Measurements from ENCODE around the gene HRG. TPM values are rescaled to one million over a fixed set of nuclear protein-coding genes. Genes with fewer than 3 reads are reported as not detected.

Gene HRG
- total RNA-seq, 1 donor from 2014 or later: not detected

DNA sequence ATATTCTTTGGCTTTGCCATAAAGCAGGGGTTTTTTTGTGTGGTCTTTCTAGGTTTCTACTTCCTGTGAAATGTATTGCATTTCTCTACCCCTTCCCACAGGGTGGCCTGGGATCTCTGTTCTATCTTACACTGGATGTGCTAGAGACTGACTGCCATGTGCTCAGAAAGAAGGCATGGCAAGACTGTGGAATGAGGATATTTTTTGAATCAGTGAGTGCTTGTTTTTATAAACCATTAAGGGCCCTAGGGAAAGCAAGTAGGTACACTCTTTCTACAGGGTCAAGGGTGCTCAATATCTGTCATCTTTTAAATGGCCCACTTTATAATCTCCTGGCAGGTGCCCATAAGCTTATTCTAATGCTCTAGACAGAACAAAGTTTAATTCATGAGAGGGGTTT lies 24.9 kb upstream of the HRG start:
- TF ChIP-seq CTCF (IDR thresholded peaks at IDR 0.05): no peak
- intact Hi-C loops (cut with DNase I): no loop called here
- H3K4me1 ChIP-seq: peaks cover 3% of the 10 kb centered on the region
- H3K36me3 ChIP-seq: no peaks in the 10 kb centered on the region
- DNase-seq (no peak), ATAC-seq (peak; percentile 55)
- H3K9me3 ChIP-seq: no peaks in the 10 kb centered on the region
- H3K27me3 ChIP-seq: peaks cover 42% of the 10 kb centered on the region
- H3K4me3 ChIP-seq: no peak overlapping the region
- H3K27ac ChIP-seq: no peak overlapping the region

DNA sequence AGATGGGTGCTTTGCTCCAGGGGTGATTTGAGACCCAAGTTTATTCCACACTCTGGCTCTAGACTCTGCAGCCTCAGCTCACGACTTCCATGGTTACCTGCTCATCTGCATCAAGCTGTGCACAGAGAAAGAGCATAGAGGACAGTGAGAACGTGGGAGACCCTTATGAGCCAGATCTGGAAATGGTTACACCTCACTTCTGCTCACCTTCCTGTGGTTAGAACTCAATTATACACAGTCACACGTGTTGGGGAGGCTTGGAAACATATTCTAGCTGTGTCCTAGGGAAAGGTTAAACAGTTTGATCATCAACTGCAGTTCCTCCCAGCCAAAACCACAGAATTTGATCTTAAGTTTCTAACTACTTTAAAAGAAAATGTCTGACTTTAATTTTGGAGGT lies 23.8 kb upstream of the HRG start:
- ATAC-seq: no peak
- no peaks in the 10 kb centered on the region for H3K36me3 ChIP-seq
- H3K27ac ChIP-seq: no peak overlapping the region
- H3K4me3 ChIP-seq: no peak overlapping the region
- H3K9me3 ChIP-seq: no peaks in the 10 kb centered on the region
- TF ChIP-seq CTCF (IDR thresholded peaks at IDR 0.05): no peak
- intact Hi-C loops (cut with DNase I): no loop called here
- H3K4me1 ChIP-seq: peaks cover 3% of the 10 kb centered on the region
- H3K27me3 ChIP-seq: peaks cover 42% of the 10 kb centered on the region
- no peak for DNase-seq

DNA sequence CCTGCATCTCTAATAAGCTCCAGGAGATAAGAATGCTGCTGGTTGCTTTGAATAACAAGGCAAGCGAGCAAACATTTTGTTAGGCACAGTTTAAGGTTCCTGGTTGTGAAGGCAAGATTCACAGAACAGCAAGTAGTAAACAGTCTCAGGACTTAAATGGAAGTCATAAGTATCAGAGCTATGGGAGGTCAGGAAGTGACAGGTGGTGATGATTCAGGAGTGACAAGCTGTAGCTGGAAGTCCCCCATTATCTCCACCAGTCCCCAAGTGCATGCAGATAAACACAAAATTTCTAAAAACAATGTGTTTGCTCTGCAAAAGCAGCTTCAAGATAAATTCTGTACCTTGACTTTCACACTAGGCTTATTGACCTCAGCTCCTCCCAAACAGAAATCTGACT lies 22.3 kb upstream of the HRG start:
- Histone ChIP-seq H3K9me3 (no peaks in the 10 kb centered on the region), H3K36me3 (no peaks in the 10 kb centered on the region), H3K4me3 (no peak overlapping the region), H3K27ac (no peak overlapping the region), H3K27me3 (peaks cover 40% of the 10 kb centered on the region), H3K4me1 (peaks cover 3% of the 10 kb centered on the region)
- ATAC-seq: no peak
- no peak for DNase-seq
- intact Hi-C loops (cut with DNase I): no loop called here
- TF ChIP-seq CTCF (IDR thresholded peaks at IDR 0.05): no peak

DNA sequence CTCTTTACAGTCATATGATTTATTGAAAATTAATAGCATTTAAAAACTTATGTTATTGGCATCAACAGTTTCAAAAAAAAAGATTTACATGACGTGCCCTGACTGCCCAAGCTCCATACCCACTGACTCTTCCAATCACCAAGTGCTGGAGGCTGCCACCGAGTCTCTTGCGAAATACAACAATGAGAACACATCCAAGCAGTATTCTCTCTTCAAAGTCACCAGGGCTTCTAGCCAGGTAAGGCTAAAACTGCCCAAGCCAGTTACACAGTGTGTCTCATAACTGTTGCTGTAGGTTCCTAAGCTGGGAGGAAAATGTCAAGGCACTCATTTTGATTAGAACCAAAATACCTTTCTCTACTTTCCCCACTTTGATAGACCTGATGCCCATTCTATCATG lies 21.1 kb upstream of the HRG start:
- Histone ChIP-seq H3K27me3 (peaks cover 33% of the 10 kb centered on the region), H3K4me1 (peaks cover 3% of the 10 kb centered on the region), H3K36me3 (no peaks in the 10 kb centered on the region), H3K9me3 (no peaks in the 10 kb centered on the region), H3K27ac (no peak overlapping the region), H3K4me3 (no peak overlapping the region)
- intact Hi-C loops (cut with DNase I): no loop called here
- no peak for DNase-seq
- ATAC-seq: peak; percentile 86
- TF ChIP-seq CTCF (IDR thresholded peaks at IDR 0.05): no peak

DNA sequence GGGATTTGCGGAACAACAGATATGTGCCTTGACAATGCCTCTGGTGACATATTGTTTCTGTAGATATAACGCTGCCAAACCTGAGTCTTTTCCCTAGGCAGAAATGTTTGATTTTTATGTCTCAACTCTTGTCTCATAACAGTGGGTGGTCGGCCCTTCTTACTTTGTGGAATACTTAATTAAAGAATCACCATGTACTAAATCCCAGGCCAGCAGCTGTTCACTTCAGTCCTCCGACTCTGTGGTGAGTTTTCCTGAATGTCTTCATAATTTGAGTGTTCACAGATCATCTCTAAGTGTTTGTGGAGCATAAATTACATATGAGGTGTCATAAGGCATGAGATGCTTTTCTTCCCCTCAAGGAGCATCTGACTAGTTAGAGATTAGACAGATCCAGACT lies 19.7 kb upstream of the HRG start:
- H3K4me3 ChIP-seq: no peak overlapping the region
- no peaks in the 10 kb centered on the region for H3K4me1 ChIP-seq
- no peaks in the 10 kb centered on the region for H3K9me3 ChIP-seq
- no peak for DNase-seq
- H3K27me3 ChIP-seq: peaks cover 26% of the 10 kb centered on the region
- intact Hi-C loops (cut with DNase I): no loop called here
- ATAC-seq: no peak
- no peaks in the 10 kb centered on the region for H3K36me3 ChIP-seq
- no peak for TF ChIP-seq CTCF (IDR thresholded peaks at IDR 0.05)
- no peak overlapping the region for H3K27ac ChIP-seq

DNA sequence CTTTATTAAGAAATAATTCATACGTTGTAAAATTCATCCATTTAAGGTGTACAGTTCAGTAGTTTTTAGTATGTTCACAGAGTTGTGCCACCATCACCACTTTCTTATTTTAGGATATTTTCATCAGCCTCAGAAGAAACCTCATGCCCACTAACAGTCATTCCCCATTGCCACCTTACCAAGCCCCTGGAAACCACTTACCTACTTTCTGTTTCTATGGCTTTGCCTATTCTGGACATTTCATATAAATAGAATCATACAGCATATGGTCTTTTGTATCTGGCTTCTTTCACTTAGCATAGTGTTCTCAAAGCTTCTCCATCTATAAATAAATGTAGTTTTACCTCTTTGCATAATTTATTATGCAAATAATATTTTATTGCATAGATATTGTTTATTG lies 19.0 kb upstream of the HRG start:
- no peak for TF ChIP-seq CTCF (IDR thresholded peaks at IDR 0.05)
- no peak for ATAC-seq

More for the DNA sequence above, 19.0 kb upstream of the HRG start:
- intact Hi-C loops (cut with DNase I): no loop called here
- Histone ChIP-seq H3K27ac (no peak overlapping the region), H3K9me3 (no peaks in the 10 kb centered on the region), H3K27me3 (peaks cover 19% of the 10 kb centered on the region), H3K36me3 (no peaks in the 10 kb centered on the region), H3K4me3 (no peak overlapping the region), H3K4me1 (no peaks in the 10 kb centered on the region)
- DNase-seq: no peak

Data from upper lobe of right lung (tissue), 1 donor.